Bronchial epithelial cell (primary cell): Measurements from ENCODE around the gene ELMO1. TPM values are rescaled to one million over a fixed set of nuclear protein-coding genes. Genes with fewer than 3 reads are reported as not detected.

Source experiments
- DNase-seq: peaks from one replicate; pipeline ENCODE4 v3.0.0-alpha.2; 2010; ENCODE audit warnings: low read depth
- FAIRE-seq: peaks from 2 replicates; lab custom pipeline; 2011; peaks lifted over from hg19 to GRCh38; lab: Jason Lieb, UNC
- H3K27me3 ChIP-seq: 2 replicates; pipeline ENCODE4 v1.5.1; 2011; ENCODE audit warnings: low read length; ENCODE audit not compliant: control insufficient read depth, insufficient read depth
- H3K36me3 ChIP-seq: 2 replicates; pipeline ENCODE4 v1.5.1; 2011; ENCODE audit warnings: low read length; ENCODE audit not compliant: control insufficient read depth, insufficient read depth
- H3K4me3 ChIP-seq: 2 replicates; pipeline ENCODE4 v1.5.1; 2011; ENCODE audit warnings: mild to moderate bottlenecking, low read depth, low read length, control low read depth
- total RNA-seq: library from RNA; depleted of rRNA; stranded (reverse); fragments of >200 nt; gene quantifications from 2 replicates; pipeline ENCODE4 v1.2.1, GENCODE V29; 2014
- TF ChIP-seq, protein P1 (sequence below): IDR thresholded peaks from 2 replicates; pipeline ENCODE4 v1.5.1; 2011; ENCODE audit warnings: mild to moderate bottlenecking, moderate library complexity, low read length, control low read depth, inconsistent platforms; ENCODE audit not compliant: insufficient read depth, severe bottlenecking

Gene ELMO1
- total RNA-seq, 1 donor from 2014 or later = under 0.01 TPM

DNA sequence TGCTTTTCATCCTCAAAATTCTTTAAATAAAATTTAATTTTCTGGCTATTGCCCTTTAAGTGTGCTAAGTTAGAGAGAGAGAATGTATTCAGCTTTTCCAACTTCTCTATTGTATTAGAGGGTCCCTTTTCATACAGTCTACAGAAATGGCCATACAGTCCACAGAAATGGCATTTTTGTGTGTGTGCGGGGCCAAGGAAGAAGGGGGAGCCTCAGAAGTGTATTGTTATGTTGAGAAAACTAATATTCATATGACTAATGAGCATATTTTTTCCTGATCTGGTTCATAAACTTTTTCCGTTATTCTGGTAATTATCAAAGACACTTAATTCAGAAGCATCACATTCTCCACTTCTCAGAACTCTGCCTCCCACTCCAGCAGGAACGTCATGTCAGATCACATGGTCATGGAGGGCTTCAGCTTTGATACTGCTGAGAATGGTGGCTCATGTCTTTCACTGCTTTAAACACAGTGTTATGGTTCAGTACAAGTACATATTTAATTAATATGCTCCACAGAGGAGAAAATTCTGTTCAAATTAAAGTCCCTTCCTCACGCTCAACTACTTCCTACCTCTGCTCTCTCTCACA is 37.1 kb downstream of the ELMO1 start:
- Histone ChIP-seq H3K4me3 (no peak overlapping the region), H3K27me3 (no peaks in the 10 kb centered on the region), H3K36me3 (no peaks in the 10 kb centered on the region)
- FAIRE-seq (no peak), DNase-seq (no peak)
- TF ChIP-seq, protein P1, sequence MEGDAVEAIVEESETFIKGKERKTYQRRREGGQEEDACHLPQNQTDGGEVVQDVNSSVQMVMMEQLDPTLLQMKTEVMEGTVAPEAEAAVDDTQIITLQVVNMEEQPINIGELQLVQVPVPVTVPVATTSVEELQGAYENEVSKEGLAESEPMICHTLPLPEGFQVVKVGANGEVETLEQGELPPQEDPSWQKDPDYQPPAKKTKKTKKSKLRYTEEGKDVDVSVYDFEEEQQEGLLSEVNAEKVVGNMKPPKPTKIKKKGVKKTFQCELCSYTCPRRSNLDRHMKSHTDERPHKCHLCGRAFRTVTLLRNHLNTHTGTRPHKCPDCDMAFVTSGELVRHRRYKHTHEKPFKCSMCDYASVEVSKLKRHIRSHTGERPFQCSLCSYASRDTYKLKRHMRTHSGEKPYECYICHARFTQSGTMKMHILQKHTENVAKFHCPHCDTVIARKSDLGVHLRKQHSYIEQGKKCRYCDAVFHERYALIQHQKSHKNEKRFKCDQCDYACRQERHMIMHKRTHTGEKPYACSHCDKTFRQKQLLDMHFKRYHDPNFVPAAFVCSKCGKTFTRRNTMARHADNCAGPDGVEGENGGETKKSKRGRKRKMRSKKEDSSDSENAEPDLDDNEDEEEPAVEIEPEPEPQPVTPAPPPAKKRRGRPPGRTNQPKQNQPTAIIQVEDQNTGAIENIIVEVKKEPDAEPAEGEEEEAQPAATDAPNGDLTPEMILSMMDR = no peak

DNA sequence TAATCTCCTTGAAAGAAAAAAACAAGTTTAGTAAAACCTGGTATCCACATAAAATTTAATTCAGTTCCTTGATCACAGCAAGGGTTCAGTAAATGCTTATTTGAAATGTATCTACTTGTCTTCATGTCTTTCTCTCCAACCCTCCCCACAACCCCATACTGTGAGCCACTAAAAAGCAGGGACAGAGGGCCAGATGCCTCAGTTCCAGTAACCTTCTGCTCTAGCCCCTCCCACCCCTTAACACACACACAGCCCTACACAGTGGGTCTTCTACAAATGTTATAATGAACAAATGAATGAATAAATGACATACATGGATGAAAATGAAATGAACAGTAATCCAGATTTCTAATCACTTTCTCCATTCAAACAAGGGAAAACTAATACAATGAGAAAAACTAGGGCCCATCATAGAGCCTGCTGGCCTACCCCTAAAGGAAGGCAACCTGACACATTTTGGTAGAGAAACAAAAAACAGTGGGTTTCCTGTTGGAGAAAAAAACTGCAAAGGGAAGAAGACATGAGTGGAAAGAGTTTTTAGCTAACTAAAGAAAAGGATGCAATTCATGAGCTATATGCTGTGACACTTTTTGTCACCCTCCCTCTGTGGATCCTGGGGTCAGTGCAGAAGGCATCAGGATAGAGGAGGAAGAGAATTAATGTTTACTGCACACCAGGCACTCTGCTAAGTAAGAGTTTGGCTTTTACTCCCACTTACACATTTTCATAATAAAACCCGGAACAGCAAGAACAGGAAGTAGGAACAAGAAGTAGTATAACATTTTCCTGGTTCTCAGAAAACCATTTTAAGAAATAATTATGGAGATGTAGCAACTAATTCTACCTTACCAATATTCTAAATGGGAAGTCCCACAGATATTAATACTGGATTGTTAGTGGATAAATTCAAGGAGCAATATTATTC is 38.1 kb downstream of the ELMO1 start:
- TF ChIP-seq, protein P1 = no peak
- FAIRE-seq (no peak), DNase-seq (no peak)
- Histone ChIP-seq H3K27me3 (no peaks in the 10 kb centered on the region), H3K36me3 (no peaks in the 10 kb centered on the region), H3K4me3 (no peak overlapping the region)

DNA sequence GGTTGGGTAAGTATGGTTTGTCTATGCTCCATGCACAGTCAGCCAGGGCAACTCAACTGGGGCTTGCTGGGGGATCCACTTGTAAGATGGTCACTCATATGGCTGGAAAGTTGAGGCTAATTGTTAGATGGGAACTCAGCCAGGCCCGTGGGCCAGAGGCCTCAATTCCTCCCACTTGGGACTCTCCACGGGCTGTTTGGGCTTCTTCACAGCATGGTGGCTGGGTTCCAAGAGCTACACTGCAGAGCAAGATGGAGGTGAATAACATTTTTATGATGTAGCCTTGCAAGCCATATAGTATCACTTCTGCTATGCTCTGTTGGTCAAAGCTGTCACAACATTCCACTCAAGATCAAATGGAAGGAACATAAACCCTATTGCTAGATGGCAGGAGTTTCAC is 39.2 kb downstream of the ELMO1 start:
- no peak for DNase-seq
- no peaks in the 10 kb centered on the region for H3K27me3 ChIP-seq
- H3K4me3 ChIP-seq = no peak overlapping the region
- no peak for FAIRE-seq
- no peaks in the 10 kb centered on the region for H3K36me3 ChIP-seq
- TF ChIP-seq, protein P1 = no peak

DNA sequence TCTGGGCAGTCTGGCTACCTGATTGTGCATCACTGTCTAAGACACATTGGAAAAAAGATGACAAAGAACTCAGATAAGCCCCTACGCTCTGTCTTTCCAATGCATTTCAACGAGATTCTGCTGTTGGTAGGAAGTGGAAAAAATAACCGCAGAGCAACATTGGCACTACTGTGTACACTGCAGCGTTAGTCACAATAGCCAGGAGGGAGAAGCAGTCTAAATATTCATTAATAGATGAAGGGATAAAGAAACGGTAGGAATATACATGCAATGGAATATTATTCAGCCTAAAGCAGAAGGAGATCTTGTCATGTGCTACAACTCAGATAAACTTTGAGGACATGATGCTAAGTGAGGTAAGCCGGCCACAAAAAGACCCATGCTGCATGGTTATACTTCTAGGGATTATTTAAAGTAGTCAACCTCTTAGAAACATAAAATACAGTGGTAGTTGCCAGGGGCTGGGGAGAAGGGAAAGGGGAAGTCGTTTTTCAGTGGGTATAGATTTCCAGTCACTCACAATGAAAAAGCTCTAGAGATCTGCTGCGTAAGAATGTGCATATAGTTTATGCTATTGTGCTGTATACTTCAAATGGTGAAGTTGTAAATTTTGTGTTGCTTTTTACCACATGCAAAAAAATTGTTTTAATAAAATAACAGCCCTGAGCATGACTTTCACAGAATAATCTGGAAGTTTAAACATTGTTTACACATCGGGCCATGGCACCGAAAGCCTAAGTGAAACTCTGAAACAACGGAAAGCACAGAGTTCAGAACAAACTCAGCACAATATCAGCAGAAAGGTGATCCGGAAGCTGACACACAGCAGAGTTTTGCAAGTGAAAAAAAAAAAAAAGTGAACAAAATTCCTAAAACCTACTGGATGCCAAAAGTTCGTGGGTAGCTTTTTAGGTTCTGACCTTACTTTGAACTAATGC is 40.1 kb downstream of the ELMO1 start:
- H3K27me3 ChIP-seq = no peaks in the 10 kb centered on the region
- no peak overlapping the region for H3K4me3 ChIP-seq
- TF ChIP-seq, protein P1 = no peak
- no peak for DNase-seq
- no peak for FAIRE-seq
- H3K36me3 ChIP-seq = no peaks in the 10 kb centered on the region

DNA sequence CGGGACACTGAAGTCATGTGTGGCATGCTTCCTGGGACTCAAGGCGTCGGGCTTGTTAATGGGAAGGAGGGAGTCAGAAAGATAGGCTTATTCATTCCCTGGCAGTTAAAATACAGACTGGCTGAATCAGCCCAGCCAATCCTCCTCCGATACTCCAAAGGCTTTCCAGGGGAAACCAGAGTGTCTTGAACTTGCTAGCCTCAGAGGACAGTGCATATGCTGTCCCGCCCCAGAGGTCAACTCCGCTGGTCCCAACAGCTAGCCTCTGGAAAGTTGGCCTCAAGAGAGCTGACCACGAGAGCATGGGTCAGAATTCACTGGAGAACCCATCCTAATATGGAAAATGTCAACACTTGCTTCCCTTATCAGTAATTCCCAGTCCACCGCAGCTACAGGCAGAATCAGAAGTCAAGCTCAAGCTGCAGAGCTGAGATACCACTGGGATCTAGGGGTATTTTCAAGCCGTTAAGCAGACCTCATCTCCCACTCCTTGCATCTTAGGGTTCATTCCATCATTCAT is 43.0 kb downstream of the ELMO1 start:
- Histone ChIP-seq H3K36me3 (no peaks in the 10 kb centered on the region), H3K4me3 (no peak overlapping the region), H3K27me3 (no peaks in the 10 kb centered on the region)
- FAIRE-seq = no peak
- DNase-seq = no peak
- TF ChIP-seq, protein P1 = no peak
